DMS79 treated with DMSO at 0.1 percent for 48 hours (cell line): ENCODE data around the gene GALNS.
A peak's percentile ranks its signal among the peaks of the same experiment; 100 is the strongest.
"Not testable (repeated sequence)": the region's sequence is repeated elsewhere in the genome, so short reads cannot be mapped to it uniquely, and the experiment has no call there.

Experiments used
- DNase-seq: peaks from one replicate; lab custom pipeline; 2025; lab: John Stamatoyannopoulos, UW

The GALNS gene

DNA sequence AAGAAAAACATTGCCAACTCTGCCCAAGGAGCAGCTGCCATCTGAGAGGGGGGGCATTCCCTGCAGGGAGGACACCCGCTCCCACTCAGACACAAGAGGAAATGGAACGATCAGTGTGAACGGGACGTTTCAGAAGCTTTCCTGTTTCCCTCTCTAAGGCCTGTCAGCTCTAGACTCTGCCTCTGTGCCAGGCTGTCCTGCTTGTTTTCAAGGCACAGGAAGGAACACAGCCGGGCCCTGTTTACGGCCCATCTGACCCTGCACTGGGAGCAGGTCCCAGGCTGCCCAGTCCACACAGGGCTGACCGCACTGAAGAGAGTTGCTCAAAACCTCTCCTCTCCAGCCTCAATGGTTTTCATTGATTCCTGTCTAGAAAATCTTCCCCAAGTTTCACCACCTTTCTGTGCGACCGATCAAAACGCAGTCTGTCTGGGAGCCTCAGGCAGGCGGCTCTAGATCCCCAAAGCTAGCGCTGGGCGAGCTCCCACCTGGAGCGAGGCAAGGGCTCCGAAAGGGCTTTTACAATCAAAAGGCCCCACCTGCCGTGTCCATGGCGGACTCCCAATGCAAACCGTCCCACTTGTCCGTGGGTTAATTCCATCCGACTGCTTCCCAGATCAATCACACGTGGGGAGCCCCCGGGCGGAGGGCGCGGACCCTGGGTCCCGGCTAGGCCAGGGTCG is 73.2 kb downstream of the GALNS start:
- no peak for DNase-seq

DNA sequence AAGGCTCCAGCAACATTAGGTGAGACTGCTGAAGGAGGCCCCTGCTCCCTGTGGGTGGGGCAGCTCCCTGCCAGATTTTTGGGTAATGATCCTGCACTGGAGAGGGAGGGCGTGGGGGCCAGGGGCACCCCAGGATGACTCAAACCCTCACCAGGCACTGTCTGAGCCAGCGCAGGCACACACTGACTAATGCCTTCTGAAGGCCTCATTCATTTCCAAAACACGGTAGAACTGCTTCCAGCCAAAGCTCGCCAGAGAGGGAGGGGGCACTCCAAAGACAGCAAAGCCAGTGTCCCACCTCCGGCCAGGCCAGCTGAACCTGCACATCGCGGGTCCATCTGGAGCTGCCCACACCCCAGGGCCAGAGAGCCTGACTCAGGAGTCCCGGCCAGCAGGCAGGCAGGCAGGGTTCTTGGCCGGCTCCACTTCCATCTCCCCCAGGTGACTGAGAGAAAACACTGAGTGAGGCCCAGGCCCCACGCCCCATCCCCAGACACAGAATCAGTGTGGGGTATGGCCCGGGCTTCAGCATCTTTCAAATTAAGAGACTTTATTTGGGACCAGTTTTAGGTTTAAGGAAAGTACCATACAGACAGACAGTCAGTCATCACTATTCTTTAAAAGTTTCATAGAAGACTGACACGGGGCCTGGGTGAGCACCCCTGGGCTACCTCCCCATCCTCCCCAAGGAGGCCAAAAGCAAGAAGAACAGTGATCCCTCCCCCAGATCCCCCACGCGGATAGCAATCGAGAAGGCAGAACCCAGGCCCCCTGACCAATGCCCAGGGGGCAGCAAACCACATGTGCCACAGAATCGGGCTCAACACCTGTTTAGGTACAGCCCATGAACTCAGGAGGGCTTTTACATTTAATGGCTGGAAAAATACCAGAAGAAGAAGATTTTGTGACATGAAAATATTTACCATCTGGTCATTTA is 74.0 kb downstream of the GALNS start:
- no peak for DNase-seq

DNA sequence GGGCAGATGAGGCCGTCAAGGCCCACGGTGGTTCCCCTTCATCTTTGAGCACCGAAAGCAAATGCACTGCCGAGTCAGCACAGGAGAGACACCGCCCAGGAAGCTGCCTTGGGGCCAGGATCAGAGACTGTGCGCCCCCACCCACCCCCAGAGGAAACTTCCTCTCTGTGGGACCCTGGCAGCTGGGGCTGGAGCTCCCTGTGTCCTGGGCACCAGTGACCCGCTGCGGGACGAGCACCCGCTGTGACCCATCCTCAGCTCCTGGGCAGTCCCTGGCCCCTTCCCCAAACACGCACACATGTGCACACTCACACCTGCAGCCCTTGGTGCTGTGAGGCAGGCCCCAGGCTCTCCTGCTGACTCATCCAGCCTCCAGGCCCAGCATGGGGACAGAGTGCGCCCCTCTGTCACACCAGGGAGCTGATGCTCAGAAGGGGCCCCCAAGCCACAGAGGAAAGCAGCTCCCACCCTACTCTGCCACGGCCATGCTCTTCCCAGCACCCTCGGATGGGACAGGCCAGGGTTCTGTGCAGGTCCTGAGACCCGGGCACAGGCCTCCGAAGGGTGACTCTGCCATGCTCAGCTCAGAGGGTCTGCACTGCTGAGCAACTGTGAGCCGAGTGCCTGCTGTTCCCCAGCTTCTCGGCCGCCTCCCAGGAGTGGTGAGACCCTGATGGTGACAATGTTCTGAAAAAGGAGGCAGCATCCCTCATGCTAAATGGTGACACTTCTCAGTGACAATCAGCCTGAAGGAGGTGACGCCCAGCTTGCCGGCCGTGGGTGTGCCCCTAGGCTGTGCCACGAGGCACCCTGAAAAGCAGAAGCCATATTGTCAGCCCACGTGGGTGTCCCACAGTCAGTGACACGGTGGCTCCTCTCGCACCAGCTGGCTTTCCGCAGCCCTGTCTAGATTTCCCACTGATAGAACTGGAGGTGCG is 75.3 kb downstream of the GALNS start:
- no peak for DNase-seq

DNA sequence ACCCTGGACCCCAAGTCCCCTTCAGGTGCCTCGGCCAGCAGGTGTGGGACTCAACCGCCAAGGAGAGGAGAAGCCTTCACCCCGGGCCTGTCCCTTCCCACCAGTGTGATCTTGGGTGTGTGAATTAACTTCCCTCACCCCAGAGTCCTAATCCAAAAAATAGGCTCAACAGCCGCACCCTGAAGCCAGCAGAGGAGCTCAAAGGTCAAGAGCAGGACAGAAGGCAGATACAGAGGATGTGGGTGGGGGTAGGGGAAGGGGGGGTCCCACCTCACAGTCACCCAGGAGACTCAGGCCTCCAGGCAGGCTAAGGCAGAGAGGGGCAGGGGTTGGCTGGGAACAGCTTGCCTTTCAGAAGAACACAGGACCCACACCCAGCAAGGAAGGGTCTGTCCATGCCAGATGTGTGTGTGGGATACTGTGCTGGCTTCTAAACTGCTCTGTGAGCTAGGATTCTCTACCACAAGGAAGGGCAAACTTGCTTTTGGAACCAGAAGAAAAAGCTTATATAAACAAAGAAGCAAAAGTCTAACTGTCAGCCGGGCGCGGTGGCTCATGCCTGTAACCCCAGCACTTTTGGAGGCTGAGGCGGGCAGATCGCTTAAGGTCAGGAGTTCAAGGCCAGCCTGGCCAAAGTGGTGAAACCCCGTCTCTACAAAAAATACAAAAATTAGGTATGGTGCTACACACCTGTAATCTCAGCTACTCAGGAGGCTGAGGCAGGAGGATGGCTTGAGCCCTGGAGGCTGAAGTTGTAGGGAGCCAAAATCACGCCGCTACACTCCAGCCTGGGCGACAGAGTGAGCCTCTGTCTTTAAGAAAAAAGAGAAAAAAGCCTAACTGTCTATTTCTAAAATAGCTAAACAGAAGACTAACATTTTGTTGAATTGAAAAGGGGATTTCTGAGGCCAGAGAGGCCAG is 76.3 kb downstream of the GALNS start:
- DNase-seq: no peak

DNA sequence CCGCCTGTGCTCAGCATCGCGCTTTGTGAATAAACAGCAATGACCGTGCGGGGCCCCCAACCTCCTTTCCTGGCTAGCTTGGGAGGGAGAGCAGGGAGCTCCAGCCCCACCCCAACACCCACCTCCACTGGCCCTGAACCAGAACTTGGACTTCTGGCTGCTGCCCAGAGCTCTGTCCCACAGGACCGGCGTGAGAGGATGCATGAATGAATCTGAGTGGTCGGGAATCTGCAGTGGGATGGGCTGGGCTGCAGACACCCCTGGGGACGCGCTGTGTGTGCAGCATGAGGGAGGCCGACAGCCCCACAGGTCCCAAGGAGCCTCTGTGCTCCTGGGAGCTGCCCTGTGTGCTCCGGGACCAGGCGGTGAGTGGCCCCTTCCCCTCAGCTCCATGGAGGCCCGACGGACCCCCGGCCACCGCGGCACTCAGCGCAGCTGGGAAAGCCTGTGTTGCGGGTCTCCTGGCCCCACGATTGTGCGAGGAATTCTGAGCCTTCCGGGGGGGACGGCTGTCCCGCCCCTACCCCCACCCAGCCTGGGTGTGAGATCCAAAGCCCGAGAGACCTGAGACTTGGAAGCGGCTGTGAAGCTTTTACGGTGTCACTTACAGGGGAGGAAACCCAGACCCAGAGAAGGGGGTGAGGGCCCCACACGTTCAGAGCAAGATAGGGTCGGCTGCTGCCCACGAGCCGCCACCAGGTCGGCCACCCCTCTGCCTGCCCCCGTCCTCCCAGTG is 77.2 kb downstream of the GALNS start:
- no peak for DNase-seq

DNA sequence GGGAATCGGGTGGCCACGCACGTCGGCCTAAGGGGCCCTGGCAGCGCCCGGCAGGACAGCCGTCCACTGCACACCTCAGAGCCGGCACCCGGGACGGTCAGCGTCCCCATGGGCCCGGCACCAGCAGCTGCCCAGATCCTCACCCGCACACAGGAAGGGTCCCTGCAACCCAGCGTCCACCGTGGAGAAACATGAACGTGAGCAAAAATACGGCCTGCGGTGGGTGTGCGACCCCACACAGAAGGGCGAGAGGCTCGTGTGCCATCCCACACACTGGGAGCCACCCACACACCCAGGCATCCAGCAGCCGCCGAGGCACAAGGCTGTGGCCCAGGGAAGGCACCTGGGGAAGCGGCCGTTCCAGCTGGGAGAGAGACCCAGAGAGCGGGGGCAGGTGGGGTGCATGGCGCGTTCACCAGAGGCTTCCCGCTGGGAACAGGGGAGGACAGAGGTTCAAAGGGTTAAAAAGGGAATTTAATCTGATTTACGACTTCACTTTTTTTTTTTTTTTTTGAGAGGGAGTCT is 78.1 kb downstream of the GALNS start:
- DNase-seq: no peak

DNA sequence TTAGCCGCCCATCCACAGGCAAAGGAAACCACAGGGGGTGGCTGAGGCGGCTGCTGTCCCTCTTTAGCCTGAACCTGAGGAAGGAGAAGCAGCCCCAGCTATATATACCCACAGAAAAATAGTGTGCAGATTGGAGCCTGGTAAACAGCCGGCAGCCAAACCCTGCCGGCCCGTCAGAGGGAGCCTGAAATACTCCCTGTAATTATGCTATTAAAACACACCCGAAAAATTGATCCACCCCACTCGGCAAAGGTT is 78.5 kb downstream of the GALNS start:
- DNase-seq: no peak

DNA sequence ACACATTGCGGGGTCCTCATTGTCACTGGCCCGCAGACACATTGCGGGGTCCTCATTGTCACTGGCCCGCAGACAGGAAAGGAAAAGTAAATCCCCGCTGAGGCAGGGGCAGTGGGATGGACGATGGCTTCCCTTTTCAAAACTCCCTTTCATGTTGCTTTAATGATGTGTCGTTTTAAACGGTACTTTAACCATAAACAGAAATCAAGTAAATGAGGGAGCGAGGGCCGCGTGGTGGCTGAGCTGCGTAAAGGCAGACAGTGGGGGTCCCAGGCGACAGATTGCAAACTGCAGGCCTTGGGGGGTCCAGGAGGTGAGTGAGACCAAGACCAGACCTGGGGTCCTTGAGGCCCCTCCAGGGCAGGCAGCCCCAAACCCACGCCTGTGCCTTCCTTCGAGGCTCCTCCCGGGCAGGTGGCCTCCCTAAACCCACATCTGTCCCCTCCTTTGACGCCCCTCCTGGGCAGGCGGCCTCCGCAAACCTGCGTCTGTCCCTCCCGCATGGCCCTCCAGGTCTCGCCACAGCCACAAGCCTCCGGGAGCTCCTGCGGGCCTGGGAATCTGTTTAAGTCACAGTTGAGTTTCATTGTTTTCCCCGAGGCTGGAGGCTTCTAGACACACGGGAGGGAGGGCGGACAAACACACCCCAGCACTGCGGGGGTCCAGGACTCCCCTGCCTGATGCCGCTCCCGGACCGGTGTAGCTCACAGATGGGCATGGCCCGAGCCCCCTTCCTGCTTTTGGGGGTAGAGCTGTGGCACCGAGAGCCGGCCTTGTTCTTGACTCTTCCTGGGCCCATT is 79.1 kb downstream of the GALNS start:
- DNase-seq: no peak

DNA sequence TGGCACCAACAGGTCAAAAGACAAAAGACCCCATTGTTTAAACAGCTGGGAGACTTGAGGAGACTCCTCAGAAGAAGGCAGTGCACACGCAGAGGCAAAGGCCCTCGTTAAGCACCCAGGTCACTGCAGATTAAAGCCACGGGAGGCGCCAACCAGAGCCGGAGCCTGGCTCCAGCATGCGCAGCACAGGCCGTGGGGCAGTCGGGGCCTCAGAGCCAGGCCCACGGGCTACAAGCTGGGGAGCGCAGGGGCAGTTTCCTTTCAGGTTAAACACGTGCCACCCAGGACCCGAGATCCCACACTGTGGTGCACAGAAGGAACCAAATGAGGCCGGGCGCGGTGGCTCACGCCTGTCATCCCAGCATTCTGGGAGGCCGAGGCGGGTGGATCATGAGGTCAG is 80.9 kb downstream of the GALNS start:
- DNase-seq: no peak

DNA sequence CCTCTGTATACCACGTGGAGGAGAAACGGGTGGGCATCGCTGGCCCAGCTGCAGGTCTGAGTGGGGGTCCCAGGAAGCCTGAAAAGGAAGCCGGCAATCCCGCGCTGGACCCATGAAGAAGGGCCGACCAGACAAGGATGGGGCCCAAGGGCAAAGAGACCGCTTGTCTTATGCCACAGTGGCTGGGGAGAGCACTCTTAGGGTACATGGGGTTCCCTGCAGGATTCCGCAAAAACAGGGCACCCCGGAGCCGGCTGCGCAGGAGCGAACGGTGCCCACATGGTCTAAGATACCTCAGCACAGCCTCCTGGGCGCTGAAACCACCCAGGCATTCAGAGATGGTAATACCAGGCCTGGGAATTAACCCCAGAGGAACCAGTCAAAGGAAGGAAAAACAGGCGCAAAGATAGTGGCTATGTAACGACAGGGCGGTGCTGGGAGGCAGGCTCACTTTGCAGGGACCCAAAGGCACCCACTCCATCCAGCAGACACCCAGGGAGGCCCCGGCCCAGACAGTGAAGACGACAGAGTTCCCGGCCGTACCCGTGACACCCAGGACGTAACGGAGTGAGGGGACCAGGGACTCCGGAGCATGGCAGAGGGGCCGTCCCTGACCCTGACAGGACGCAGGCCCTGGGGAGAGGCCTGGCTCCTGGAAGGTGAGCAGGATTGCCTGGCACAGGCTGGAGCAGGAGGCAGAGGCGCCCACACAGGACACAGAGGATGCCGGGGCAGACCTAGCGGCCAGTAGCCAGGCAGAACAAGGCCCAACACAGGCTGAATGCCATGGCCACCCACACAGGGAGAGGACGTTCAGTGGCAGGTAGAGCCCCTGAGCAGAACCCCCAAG is 82.0 kb downstream of the GALNS start:
- DNase-seq: no peak

DNA sequence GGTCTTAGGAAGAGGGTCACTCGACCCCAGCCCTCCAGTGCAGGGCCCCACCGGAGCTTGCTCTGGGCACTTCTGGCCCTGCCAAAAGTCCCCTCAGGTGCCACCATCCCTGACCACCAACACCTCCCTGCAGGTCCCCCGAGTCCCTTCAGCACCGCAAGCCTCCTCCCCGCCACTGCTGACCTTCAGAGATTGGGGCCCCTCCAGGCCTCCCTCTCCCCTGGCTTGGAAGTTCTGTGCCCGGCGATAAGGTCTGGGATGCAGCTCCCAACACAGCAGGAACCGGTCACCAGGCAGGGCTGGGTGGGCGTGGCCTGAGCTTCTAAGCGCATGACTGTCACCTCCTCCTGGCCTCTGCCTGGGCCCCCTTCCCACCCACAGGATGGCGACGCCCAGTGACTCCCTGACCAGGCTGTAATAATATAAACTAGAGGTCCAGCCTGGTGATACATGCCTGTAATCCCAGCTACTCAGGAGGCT is 82.9 kb downstream of the GALNS start:
- DNase-seq: no peak

DNA sequence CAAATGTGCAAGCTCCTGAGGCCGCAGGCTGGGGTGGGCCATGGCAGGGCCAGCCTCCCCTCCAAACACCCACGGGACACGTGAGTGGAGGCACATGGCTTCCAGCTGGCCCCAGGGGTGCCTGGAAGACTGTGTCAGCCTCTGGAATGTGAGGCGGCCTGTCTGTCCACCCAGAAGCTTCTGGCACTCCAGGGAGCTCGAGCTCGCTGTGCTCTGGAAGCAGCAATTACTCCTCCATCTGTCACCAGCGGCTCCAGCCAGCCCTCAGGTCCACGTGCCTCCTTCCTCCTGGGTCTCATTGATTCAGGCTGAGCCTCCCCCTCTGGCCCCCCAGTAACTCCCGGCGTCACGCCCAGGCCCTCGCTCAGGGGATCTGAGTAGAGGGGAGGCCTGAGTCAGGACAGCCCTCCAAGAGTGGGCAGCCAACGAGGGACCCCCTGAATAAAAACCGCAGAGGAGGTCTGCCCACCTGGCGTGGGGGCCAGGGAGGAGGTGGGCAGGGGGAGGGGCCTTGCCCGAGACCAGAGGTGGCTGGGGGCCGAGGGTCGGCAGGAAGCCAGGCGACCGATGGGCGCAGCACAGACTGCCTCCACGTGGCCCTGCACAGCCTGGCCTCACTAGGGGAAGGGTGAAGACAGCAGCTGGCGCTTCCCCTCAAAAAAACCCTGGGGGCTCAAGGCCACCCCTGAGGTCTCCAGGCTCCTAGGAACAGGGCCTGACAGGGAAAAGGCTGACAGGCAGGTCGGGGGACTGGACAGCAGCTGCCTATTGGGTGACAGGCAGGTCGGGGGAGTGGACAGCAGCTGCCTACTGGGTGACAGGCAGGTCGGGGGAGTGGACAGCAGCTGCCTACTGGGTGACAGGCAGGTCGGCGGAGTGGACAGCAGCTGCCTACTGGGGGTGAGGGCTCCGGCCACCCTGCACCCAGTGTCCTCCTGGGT is 83.6 kb downstream of the GALNS start:
- DNase-seq: no peak

DNA sequence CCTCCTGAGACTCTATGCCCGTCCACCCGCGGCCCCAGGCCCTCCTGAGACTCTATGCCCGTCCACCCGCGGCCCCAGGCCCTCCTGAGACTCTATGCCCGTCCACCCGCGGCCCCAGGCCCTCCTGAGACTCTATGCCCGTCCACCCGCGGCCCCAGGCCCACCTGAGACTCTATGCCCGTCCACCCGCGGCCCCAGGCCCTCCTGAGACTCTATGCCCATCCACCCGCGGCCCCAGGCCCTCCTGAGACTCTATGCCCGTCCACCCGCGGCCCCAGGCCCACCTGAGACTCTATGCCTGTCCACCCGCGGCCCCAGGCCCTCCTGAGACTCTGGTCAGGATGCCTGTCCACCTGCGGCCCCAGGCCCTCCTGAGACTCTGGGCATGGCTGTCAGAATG is 85.0 kb downstream of the GALNS start:
- not testable (repeated sequence) for DNase-seq

DNA sequence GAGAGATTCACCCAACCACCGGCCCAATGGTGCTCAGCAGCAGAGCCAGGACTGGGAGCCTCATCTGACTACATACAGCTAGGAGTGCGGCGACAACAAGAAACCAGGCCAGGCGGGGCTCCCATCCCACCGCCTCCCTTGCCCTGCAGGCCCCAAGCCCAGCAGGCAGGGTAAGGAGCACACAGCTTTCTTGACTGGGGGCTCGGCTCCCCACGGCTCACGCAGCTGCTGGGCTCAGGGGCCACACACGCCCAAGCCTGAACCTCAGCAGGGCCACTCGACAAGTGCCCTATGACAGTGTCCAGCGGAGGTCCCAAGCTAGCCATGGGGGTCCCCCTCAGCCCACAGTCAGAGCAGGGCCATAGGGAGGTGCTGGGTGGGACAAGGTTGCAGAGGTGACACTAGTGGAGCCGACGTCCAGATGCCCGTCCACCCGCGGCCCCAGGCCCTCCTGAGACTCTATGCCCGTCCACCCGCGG is 85.4 kb downstream of the GALNS start:
- DNase-seq: no peak

DNA sequence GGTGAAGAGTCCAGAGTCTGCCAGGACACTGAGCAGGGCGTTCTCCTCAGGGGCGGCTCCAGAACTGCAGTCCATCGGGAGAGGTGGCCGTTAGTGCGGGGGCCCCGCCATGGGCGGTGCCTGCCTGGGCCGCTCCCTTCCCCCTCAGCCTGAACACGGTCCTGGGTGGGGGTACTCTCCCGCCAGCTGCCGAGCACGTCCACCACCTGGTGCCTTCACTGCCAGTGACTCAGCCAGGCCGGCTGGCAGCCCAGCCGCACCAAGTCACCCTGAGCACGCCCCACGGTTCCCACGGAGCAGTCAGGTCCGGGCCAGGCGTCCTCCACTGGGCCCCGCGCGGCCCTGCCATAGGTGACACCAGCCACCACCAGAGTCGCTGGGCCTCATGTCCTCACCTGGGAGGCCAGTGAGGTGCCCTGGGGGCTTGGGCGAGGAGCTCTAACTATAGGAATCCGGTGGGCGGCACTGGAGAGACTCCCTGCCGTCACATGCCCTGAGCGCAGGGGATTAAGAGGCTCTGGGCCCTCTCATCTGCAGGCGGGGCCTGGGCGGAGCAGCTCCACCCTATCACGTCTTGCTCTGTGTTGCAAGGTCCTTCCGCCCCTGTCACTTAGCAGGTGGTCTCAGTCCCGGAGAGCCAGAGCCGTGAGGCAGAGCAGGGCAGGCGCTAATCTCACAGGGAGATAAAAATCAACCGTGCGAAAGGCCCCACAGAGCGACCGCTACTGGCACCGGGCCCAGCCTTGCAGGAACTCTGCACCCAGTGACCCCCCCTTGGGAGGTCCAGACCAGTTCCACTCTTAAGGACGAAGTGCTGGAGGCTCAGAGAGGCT is 86.1 kb downstream of the GALNS start:
- DNase-seq: peak; percentile 39
